ENCODE results near the gene SMPD2. TPM values are rescaled to one million over a fixed set of nuclear protein-coding genes. Genes with fewer than 3 reads are reported as not detected.
A peak's percentile ranks its signal among the peaks of the same experiment; 100 is the strongest.

Gene SMPD2
- total RNA-seq, 1 donor from 2014 or later = 13.7 TPM

- H3K4me1 ChIP-seq = peaks cover 63% of the 10 kb centered on the region
- intact Hi-C loops (cut with DNase I) = no loop called here
- no peak for TF ChIP-seq CTCF (IDR thresholded peaks at IDR 0.05)
- no peaks in the 10 kb centered on the region for H3K9me3 ChIP-seq
- no peaks in the 10 kb centered on the region for H3K27me3 ChIP-seq (ENCODE audit: low read depth)
- H3K4me3 ChIP-seq = no peak overlapping the region
- DNase-seq (no peak), ATAC-seq (no peak)
- no peak overlapping the region for H3K27ac ChIP-seq
- H3K36me3 ChIP-seq = peaks cover 70% of the 10 kb centered on the region
Measured at GRCh38 chr6:109478222-109478805, 37.8 kb downstream of the SMPD2 start.

- intact Hi-C loops (cut with DNase I) = no loop called here
- Histone ChIP-seq H3K9me3 (no peaks in the 10 kb centered on the region), H3K27me3 (ENCODE audit: low read depth) (no peaks in the 10 kb centered on the region), H3K36me3 (peaks cover 63% of the 10 kb centered on the region), H3K4me1 (peaks cover 68% of the 10 kb centered on the region), H3K27ac (no peak overlapping the region), H3K4me3 (peak overlapping the region; percentile 20)
- DNase-seq (no peak), ATAC-seq (no peak)
- TF ChIP-seq CTCF (IDR thresholded peaks at IDR 0.05) = no peak
Measured at GRCh38 chr6:109478841-109479624, 38.5 kb downstream of the SMPD2 start.

GRCh38 chr6:109480993-109481480 is 40.5 kb downstream of the SMPD2 start:
- Histone ChIP-seq H3K36me3 (peaks cover 43% of the 10 kb centered on the region), H3K27me3 (ENCODE audit: low read depth) (no peaks in the 10 kb centered on the region), H3K27ac (no peak overlapping the region), H3K4me3 (peak overlapping the region; percentile 20), H3K9me3 (no peaks in the 10 kb centered on the region), H3K4me1 (peaks cover 68% of the 10 kb centered on the region)
- no peak for TF ChIP-seq CTCF (IDR thresholded peaks at IDR 0.05)
- ATAC-seq (no peak), DNase-seq (no peak)
- intact Hi-C loops (cut with DNase I) = no loop called here

GRCh38 chr6:109482905-109483734 is 42.6 kb downstream of the SMPD2 start, which contains the start of gene ZBTB24:
Gene ZBTB24, minus strand, starts transcription at chr6:109483219. Its CDS starts 1,193 bp downstream, at chr6:109482026.
- H3K4me3 ChIP-seq = peak within 1 kb of the TSS; percentile 85
- H3K36me3 ChIP-seq = peaks cover 24% of the 10 kb centered on the region
- intact Hi-C loops (cut with DNase I) = no loop called here
- peak; percentile 96 to 97 for ATAC-seq
- peak within 1 kb of the TSS; percentile 91 for H3K27ac ChIP-seq
- DNase-seq = peak; percentile 95
- H3K4me1 ChIP-seq = peaks cover 48% of the 10 kb centered on the region
- no peaks in the 10 kb centered on the region for H3K27me3 ChIP-seq (ENCODE audit: low read depth)
- TF ChIP-seq CTCF (IDR thresholded peaks at IDR 0.05) = no peak
- H3K9me3 ChIP-seq = no peaks in the 10 kb centered on the region

GRCh38 chr6:109483735-109484057 is 43.2 kb downstream of the SMPD2 start:
- H3K36me3 ChIP-seq = peaks cover 20% of the 10 kb centered on the region
- no peaks in the 10 kb centered on the region for H3K27me3 ChIP-seq (ENCODE audit: low read depth)
- DNase-seq (no peak), ATAC-seq (no peak)
- peak overlapping the region; percentile 62 for H3K27ac ChIP-seq
- peaks cover 42% of the 10 kb centered on the region for H3K4me1 ChIP-seq
- TF ChIP-seq CTCF (IDR thresholded peaks at IDR 0.05) = no peak
- intact Hi-C loops (cut with DNase I) = no loop called here
- peak overlapping the region; percentile 85 for H3K4me3 ChIP-seq
- H3K9me3 ChIP-seq = no peaks in the 10 kb centered on the region
